Activated effector memory CD4-positive, alpha-beta T cell treated with anti-CD3 and anti-CD28 coated beads, Interleukin-2, amount 50 U/mL, for 16 hours (primary cell): ENCODE results near the gene TP53I13.

Experiments
- DNase-seq: peaks from one replicate; pipeline ENCODE4 v3.0.0-alpha.2; 2020

Gene TP53I13

GRCh38 chr17:29617125-29617480 is 48.6 kb downstream of the TP53I13 start:
- DNase-seq: peak; percentile 97

GRCh38 chr17:29617481-29618271 is 49.2 kb downstream of the TP53I13 start:
- peak; percentile 95 for DNase-seq

- no peak for DNase-seq
These were observed 50.0 kb downstream of the TP53I13 start for GRCh38 chr17:29618272-29619065.

GRCh38 chr17:29619251-29619650 is 50.8 kb downstream of the TP53I13 start:
- no peak for DNase-seq

GRCh38 chr17:29620271-29620670 is 51.8 kb downstream of the TP53I13 start:
- no peak for DNase-seq

- DNase-seq: peak; percentile 48
These were observed 52.4 kb downstream of the TP53I13 start for GRCh38 chr17:29620779-29621500.

- DNase-seq: peak; percentile 47
These were observed 53.3 kb downstream of the TP53I13 start for GRCh38 chr17:29621751-29622194.
